K562 (cell line): ENCODE measurements around the gene STX12. TPM values are rescaled to one million over a fixed set of nuclear protein-coding genes. Genes with fewer than 3 reads are reported as not detected.

Experiments used
- CBFA2T2 ChIP-seq: fragments of 450-650 bp; conservative IDR thresholded peaks from 2 replicates; pipeline ENCODE4 v1.6.1; 2017; ENCODE audit warnings: mild to moderate bottlenecking
- NR2C2 ChIP-seq, 2 experiments: fragments of 200-800 bp in 1 of 2; sonication (Bioruptor generic) in 1 of 2; sonication (generic) in 1 of 2; formaldehyde crosslinking in 1 of 2; IDR thresholded peaks; 2 replicates each; pipeline versions ENCODE4 v1.6.1 to v1.8.0; 2016 to 2022; ENCODE audit warnings: mild to moderate bottlenecking in 1 of 2, missing compliant biosample characterization in 1 of 2, missing genetic modification characterization in 1 of 2, missing genetic modification reagents in 1 of 2
- PCBP2 ChIP-seq: fragments of 200-400 bp; formaldehyde crosslinking; IDR thresholded peaks from 2 replicates; pipeline ENCODE4 v1.6.1; 2018; ENCODE audit warnings: low read length, low read depth, mild to moderate bottlenecking, moderate library complexity; ENCODE audit not compliant: poor library complexity, severe bottlenecking
- RBM34 ChIP-seq: fragments of 200-400 bp; formaldehyde crosslinking; IDR thresholded peaks from 2 replicates; pipeline ENCODE4 v1.6.1; 2018; ENCODE audit warnings: low read length, borderline replicate concordance; ENCODE audit not compliant: insufficient read depth
- SMAD3 ChIP-seq: fragments of 450-650 bp; formaldehyde crosslinking; conservative IDR thresholded peaks from 2 replicates; pipeline ENCODE4 v1.4.0; 2020; ENCODE audit warnings: mild to moderate bottlenecking
- STAT6 ChIP-seq: sonication (generic); formaldehyde crosslinking; IDR thresholded peaks from 2 replicates; pipeline ENCODE4 v1.8.1; 2023; ENCODE audit warnings: mild to moderate bottlenecking, missing genetic modification reagents
- XRCC3 ChIP-seq: fragments of 450-650 bp; IDR thresholded peaks from 2 replicates; pipeline ENCODE4 v1.6.1; 2017; ENCODE audit warnings: mild to moderate bottlenecking, moderate library complexity
- XRCC4 ChIP-seq: IDR thresholded peaks from one replicate; pipeline ENCODE4 v1.6.1; 2011; ENCODE audit not compliant: insufficient read depth, insufficient read length; ENCODE audit errors: extremely low read depth
- ZC3H4 ChIP-seq: sonication (generic); formaldehyde crosslinking; IDR thresholded peaks from 2 replicates; pipeline ENCODE4 v1.9.0; 2021; ENCODE audit warnings: missing genetic modification reagents, borderline replicate concordance
- ZNF398 ChIP-seq: fragments of 250-450 bp; sonication (Bioruptor Pico); IDR thresholded peaks from 2 replicates; pipeline ENCODE4 v1.8.0; 2021; ENCODE audit warnings: moderate library complexity, mild to moderate bottlenecking, inconsistent platforms
- ZNF76 ChIP-seq: fragments of 250-450 bp; sonication (Bioruptor Pico); IDR thresholded peaks from 2 replicates; pipeline ENCODE4 v1.4.0; 2020; ENCODE audit warnings: mild to moderate bottlenecking, moderate library complexity, borderline replicate concordance
- polyA plus RNA-seq, 8 experiments: library from polyadenylated mRNA; depleted of rRNA in 4 of 8; stranded (reverse) in 5 of 8; unstranded in 3 of 8; fragments of >200 nt; fragmentation: Nextera tagmentation in 2 of 8; fragmentation: Illumina TruSeq in 1 of 8; extraction: Ambion mirVana in 2 of 8; extraction: Trizol in 1 of 8; gene quantifications; 2 replicates each; pipeline versions ENCODE4 v1.2.1 to v1.2.3, GENCODE V29; 2011 to 2014; ENCODE audit warnings: inconsistent platforms in 1 of 8, missing spikeins in 1 of 8
- total RNA-seq, 7 experiments: library from RNA; depleted of rRNA in 6 of 7; stranded (reverse); fragments of >200 nt in 6 of 7; fragmentation: Illumina TruSeq in 2 of 7; extraction: Trizol in 2 of 7; gene quantifications; 2 replicates each; pipeline versions ENCODE4 v1.2.1 to v1.2.3, GENCODE V29; 2011 to 2021; ENCODE audit warnings: low replicate concordance in 1 of 7
- TF ChIP-seq, protein P1 (sequence below): sonication (generic); formaldehyde crosslinking; IDR thresholded peaks from 2 replicates; pipeline ENCODE4 v1.8.0; 2022; ENCODE audit warnings: mild to moderate bottlenecking, missing genetic modification reagents
- TF ChIP-seq, protein P2 (sequence below): sonication (generic); formaldehyde crosslinking; IDR thresholded peaks from 2 replicates; pipeline ENCODE4 v1.8.1; 2023; ENCODE audit warnings: mild to moderate bottlenecking, missing genetic modification reagents, moderate library complexity
- TF ChIP-seq, protein P3 (sequence below): IDR thresholded peaks from 2 replicates; pipeline ENCODE4 v1.6.1; 2011; ENCODE audit not compliant: insufficient read length; ENCODE audit errors: extremely low read depth
- TF ChIP-seq, protein P4 (sequence below): IDR thresholded peaks from 3 replicates; pipeline ENCODE4 v1.6.1; 2011; ENCODE audit warnings: borderline replicate concordance, mild to moderate bottlenecking, moderate library complexity; ENCODE audit not compliant: insufficient read length; ENCODE audit errors: extremely low read depth

Gene STX12
- total and polyA plus RNA-seq, 9 of the 15 experiments (the other 6 are each of a cell fraction or from before 2014, with no cell fraction given): 16.9 to 31.3 (median 25.7) TPM

DNA sequence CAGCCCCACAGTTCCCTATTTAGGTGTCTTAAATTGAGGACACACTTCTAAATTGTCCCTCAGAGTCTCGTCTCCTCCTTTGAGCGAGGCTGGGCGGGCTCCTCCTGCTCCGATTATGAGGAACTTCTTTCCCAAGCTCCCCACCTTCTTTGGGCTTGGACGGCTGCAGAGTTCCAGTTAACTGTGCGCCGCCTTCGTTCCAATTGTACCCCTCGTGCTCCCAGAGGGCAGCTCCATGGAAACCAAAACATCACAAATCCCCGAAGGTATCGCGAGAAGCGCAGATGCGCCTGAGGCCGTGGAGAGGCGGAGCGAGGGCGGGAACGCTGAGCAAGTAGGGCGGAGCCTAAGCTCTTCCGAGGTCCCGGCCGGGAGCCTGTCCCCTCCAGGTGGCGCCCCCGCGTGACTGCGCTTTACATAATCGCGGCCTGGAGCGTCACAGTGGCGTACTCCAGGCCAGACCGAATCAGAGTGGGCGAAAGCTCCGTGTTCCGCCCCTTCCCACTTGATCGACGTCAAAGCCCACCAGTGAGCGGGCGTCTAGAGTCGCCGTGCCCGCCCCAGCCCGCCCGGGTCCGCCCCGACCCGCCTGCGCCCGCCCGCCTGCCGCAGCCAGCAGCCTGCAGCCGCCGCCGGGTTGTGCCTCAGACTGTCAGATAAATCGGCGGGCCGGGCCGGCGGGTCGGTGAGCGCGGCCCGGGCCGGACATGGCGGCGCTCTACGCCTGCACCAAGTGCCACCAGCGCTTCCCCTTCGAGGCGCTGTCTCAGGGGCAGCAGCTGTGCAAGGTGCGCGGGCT is 47.4 kb upstream of the STX12 start, which contains the start of gene FAM76A (continued):
- TF ChIP-seq STAT6 (CRISPR knock-in tag) (0 out of 2 replicates have a peak, but pooled peaks have one; percentile 32), XRCC3 (no peak), CBFA2T2 (0 out of 2 replicates have a peak, but pooled peaks have one; percentile 5), NR2C2 (CRISPR knock-in tag; IDR thresholded peaks at IDR 0.05) (no peak), NR2C2 (tag; IDR thresholded peaks at IDR 0.05) (peak; percentile 86), SMAD3 (no peak), XRCC4 (no peak), RBM34 (no peak), ZC3H4 (CRISPR knock-in tag) (no peak), ZNF398 (no peak), PCBP2 (no peak), ZNF76 (CRISPR knock-in tag) (no peak)
- TF ChIP-seq, protein P1, sequence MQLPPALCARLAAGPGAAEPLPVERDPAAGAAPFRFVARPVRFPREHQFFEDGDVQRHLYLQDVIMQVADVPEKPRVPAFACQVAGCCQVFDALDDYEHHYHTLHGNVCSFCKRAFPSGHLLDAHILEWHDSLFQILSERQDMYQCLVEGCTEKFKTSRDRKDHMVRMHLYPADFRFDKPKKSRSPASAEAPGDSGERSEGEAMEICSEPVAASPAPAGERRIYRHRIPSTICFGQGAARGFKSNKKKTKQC (CRISPR knock-in tag): peak; percentile 76; the same call in 1 of the 2 replicates
- TF ChIP-seq, protein P2, sequence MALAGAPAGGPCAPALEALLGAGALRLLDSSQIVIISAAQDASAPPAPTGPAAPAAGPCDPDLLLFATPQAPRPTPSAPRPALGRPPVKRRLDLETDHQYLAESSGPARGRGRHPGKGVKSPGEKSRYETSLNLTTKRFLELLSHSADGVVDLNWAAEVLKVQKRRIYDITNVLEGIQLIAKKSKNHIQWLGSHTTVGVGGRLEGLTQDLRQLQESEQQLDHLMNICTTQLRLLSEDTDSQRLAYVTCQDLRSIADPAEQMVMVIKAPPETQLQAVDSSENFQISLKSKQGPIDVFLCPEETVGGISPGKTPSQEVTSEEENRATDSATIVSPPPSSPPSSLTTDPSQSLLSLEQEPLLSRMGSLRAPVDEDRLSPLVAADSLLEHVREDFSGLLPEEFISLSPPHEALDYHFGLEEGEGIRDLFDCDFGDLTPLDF (CRISPR knock-in tag): peak; percentile 94
- TF ChIP-seq, protein P3, sequence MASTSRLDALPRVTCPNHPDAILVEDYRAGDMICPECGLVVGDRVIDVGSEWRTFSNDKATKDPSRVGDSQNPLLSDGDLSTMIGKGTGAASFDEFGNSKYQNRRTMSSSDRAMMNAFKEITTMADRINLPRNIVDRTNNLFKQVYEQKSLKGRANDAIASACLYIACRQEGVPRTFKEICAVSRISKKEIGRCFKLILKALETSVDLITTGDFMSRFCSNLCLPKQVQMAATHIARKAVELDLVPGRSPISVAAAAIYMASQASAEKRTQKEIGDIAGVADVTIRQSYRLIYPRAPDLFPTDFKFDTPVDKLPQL: no peak
- TF ChIP-seq, protein P4, sequence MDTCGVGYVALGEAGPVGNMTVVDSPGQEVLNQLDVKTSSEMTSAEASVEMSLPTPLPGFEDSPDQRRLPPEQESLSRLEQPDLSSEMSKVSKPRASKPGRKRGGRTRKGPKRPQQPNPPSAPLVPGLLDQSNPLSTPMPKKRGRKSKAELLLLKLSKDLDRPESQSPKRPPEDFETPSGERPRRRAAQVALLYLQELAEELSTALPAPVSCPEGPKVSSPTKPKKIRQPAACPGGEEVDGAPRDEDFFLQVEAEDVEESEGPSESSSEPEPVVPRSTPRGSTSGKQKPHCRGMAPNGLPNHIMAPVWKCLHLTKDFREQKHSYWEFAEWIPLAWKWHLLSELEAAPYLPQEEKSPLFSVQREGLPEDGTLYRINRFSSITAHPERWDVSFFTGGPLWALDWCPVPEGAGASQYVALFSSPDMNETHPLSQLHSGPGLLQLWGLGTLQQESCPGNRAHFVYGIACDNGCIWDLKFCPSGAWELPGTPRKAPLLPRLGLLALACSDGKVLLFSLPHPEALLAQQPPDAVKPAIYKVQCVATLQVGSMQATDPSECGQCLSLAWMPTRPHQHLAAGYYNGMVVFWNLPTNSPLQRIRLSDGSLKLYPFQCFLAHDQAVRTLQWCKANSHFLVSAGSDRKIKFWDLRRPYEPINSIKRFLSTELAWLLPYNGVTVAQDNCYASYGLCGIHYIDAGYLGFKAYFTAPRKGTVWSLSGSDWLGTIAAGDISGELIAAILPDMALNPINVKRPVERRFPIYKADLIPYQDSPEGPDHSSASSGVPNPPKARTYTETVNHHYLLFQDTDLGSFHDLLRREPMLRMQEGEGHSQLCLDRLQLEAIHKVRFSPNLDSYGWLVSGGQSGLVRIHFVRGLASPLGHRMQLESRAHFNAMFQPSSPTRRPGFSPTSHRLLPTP: no peak
